ENCODE results near the gene CUZD1. TPM values are rescaled to one million over a fixed set of nuclear protein-coding genes. Genes with fewer than 3 reads are reported as not detected.
A peak's percentile ranks its signal among the peaks of the same experiment; 100 is the strongest.

The CUZD1 gene
- total RNA-seq, 1 experiment from 2014 or later = 17.2 TPM

- H3K36me3 Mint-ChIP-seq (ENCODE audit: insufficient read depth in 1 of 3, low read depth in 3 of 3) = peaks cover 3 to 5% (median 4%) of the 10 kb centered on the region in 3 experiments; a peak in 4 of 7 replicates
- H3K9me3 ChIP-seq (ENCODE audit: control insufficient read depth, low read depth, low read length) = no peaks in the 10 kb centered on the region
- H3K14ac ChIP-seq (ENCODE audit: insufficient read depth, low read length) = peak overlapping the region; percentile 67; the same call in 1 of the 2 replicates
- DNase-seq = no peak
- H4K91ac ChIP-seq (ENCODE audit: insufficient read length, low read depth, low read length) = no peak overlapping the region
- H3K18ac ChIP-seq (ENCODE audit: insufficient read length, low read depth, low read length) = peak overlapping the region; percentile 74
- H3K27me3 ChIP-seq (ENCODE audit: insufficient read depth, low read length) = no peaks in the 10 kb centered on the region
- H3K23me2 ChIP-seq (ENCODE audit: insufficient read length, low read depth, low read length, poor library complexity, severe bottlenecking) = no peaks in the 10 kb centered on the region
- H3T11ph ChIP-seq (ENCODE audit: low read length) = no peak overlapping the region
- no peaks in the 10 kb centered on the region; the same call in 1 of the 2 replicates for H3K4me1 ChIP-seq (ENCODE audit: insufficient read depth, low read length)
- no peak overlapping the region for H3K4ac ChIP-seq (ENCODE audit: low read depth, low read length)
- H3K27ac Mint-ChIP-seq = peak overlapping the region; percentile 66 to 98 (median 79)
- H3K27ac ChIP-seq (ENCODE audit: insufficient read length, low read depth, low read length) = peak overlapping the region; percentile 53
- no peak overlapping the region for H2BK15ac ChIP-seq (ENCODE audit: low read depth, low read length)
- H3K9me3 Mint-ChIP-seq = peaks cover 5% of the 10 kb centered on the region in 2 experiments
- H2BK120ac ChIP-seq (ENCODE audit: low read depth, low read length, poor library complexity, severe bottlenecking) = no peak overlapping the region
- no peak overlapping the region for H4K8ac ChIP-seq (replicated peaks; ENCODE audit: insufficient read length, low read depth, low read length)
- H3K27me3 Mint-ChIP-seq (ENCODE audit: low read depth) = peaks cover 1% of the 10 kb centered on the region; the same call in 1 of the 2 replicates
- H2BK12ac ChIP-seq (ENCODE audit: insufficient read length, low read depth, low read length) = no peak overlapping the region
- no peak for TF ChIP-seq CTCF (conservative IDR thresholded peaks at IDR 0.05)
- H2BK20ac ChIP-seq (ENCODE audit: low read depth, low read length, poor library complexity, severe bottlenecking) = no peak overlapping the region
- no peaks in the 10 kb centered on the region for H3K79me2 ChIP-seq (ENCODE audit: insufficient read depth, low read length)
- H2BK5ac ChIP-seq (ENCODE audit: insufficient read length, low read length) = no peak overlapping the region
- WGBS (ENCODE audit: extremely low coverage, insufficient read length, low lambda C conversion rate) = no CpG with 5 or more reads among the region's 1 CpG
- no peak overlapping the region for H3K9ac ChIP-seq (ENCODE audit: extremely low read depth, insufficient read length, low read length)
- H3K4me3 Mint-ChIP-seq = peak overlapping the region in 1 of 2 experiments; percentile 30; a peak in 1 of 5 replicates
- no peaks in the 10 kb centered on the region for H4K20me1 ChIP-seq (ENCODE audit: control insufficient read depth, insufficient read depth, insufficient read length)
- no peak overlapping the region for H2AFZ ChIP-seq (ENCODE audit: low read length)
- H4K5ac ChIP-seq (ENCODE audit: insufficient read length, low read depth, low read length) = no peak overlapping the region
- H3K79me1 ChIP-seq (ENCODE audit: insufficient read depth, low read depth, low read length, poor library complexity, severe bottlenecking) = no peaks in the 10 kb centered on the region
- peaks cover 58 to 61% of the 10 kb centered on the region in 2 experiments for H3K4me1 Mint-ChIP-seq
- no peak overlapping the region for H3K23ac ChIP-seq (ENCODE audit: insufficient read length, low read depth, low read length)
- peak overlapping the region; percentile 40 for H3K4me2 ChIP-seq (ENCODE audit: insufficient read depth, insufficient read length, low read length)
- no peak overlapping the region for H3K56ac ChIP-seq (ENCODE audit: insufficient read length, low read depth, low read length)
- no peak overlapping the region for H2AK5ac ChIP-seq (ENCODE audit: insufficient read length, low read length)
Observed at GRCh38 chr10:122876467-122876855, 30.8 kb upstream of the CUZD1 start.

All from H9 (cell line).